Kidney epithelial cell (primary cell): ENCODE measurements around the gene RAD50. TPM values are rescaled to one million over a fixed set of nuclear protein-coding genes. Genes with fewer than 3 reads are reported as not detected.

ENCODE experiments used
- DNase-seq: peaks from one replicate; pipeline ENCODE4 v3.0.0-alpha.2; 2010; ENCODE audit warnings: low read depth
- H3K27me3 ChIP-seq: 2 replicates; pipeline ENCODE4 v1.6.0; 2011; ENCODE audit warnings: low read length; ENCODE audit not compliant: control insufficient read depth, insufficient read depth
- H3K36me3 ChIP-seq: 2 replicates; pipeline ENCODE4 v1.5.1; 2011; ENCODE audit warnings: low read length; ENCODE audit not compliant: control insufficient read depth, insufficient read depth
- H3K4me3 ChIP-seq: 2 replicates; pipeline ENCODE4 v1.5.1; 2011; ENCODE audit warnings: low read depth, mild to moderate bottlenecking, control low read depth, low read length
- CTCF ChIP-seq: IDR thresholded peaks from 2 replicates; pipeline ENCODE4 v1.5.1; 2011; ENCODE audit warnings: mild to moderate bottlenecking, moderate library complexity, low read length, control low read depth, inconsistent platforms; ENCODE audit not compliant: insufficient read depth, poor library complexity, severe bottlenecking
- total RNA-seq: library from RNA; depleted of rRNA; stranded (reverse); fragments of >200 nt; gene quantifications from 2 replicates; pipeline ENCODE4 v1.2.3, GENCODE V29; 2015

RAD50 gene
- total RNA-seq, 1 donor from 2014 or later: 35.1 TPM

DNA sequence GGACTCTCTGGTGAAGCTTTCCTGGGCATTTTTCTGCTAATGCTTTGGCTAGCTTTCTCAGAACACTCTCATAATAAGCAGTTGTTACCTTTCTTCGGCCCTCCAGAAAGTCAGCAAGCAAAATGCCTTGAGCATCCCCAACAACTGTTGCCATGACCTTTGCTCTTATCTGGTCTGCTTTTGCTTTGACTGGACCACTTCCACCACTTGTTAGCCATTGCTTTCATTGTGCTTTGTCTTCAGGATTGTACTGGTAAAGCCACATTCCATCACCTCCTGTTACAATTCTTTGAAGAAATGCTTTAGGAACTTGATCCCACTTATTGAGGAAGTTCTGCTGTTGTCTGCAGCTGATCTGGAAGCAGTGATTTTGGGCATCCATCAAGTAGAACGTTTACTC lies 35.7 kb downstream of the RAD50 start:
- Histone ChIP-seq H3K4me3 (no peak overlapping the region), H3K36me3 (no peaks in the 10 kb centered on the region), H3K27me3 (no peaks in the 10 kb centered on the region)
- DNase-seq: no peak
- TF ChIP-seq CTCF: no peak

- TF ChIP-seq CTCF: no peak
- Histone ChIP-seq H3K27me3 (no peaks in the 10 kb centered on the region), H3K4me3 (no peak overlapping the region), H3K36me3 (no peaks in the 10 kb centered on the region)
- DNase-seq: no peak
These were observed 37.4 kb downstream of the RAD50 start for GRCh38 chr5:132594170-132594569.

GRCh38 chr5:132595624-132596023 lies 38.8 kb downstream of the RAD50 start:
- no peak for DNase-seq
- TF ChIP-seq CTCF: no peak
- H3K4me3 ChIP-seq: no peak overlapping the region
- H3K27me3 ChIP-seq: no peaks in the 10 kb centered on the region
- no peaks in the 10 kb centered on the region for H3K36me3 ChIP-seq

GRCh38 chr5:132601071-132601728 lies 44.4 kb downstream of the RAD50 start:
- DNase-seq: no peak
- no peak for TF ChIP-seq CTCF
- Histone ChIP-seq H3K27me3 (no peaks in the 10 kb centered on the region), H3K4me3 (no peak overlapping the region), H3K36me3 (no peaks in the 10 kb centered on the region)

DNA sequence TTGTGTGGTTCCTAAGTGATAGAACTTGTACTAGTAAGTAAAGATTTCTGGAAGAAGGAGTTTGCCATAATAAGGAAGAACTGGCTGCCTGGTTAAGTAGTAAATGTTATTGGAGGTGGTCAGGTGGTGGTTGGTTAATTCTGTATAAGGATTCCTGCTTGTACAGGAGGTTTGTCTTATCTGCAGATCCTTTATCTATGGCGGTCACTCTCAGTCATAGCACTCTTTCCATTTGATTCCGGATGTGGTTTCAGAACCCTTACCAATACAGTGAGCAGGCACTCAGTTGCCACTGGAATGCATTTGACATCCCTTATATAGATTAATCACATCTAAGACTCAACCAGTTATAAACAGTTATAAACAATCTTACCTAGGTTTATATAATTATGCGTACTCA lies 50.3 kb downstream of the RAD50 start:
- Histone ChIP-seq H3K27me3 (no peaks in the 10 kb centered on the region), H3K36me3 (no peaks in the 10 kb centered on the region), H3K4me3 (no peak overlapping the region)
- DNase-seq: no peak
- TF ChIP-seq CTCF: no peak

DNA sequence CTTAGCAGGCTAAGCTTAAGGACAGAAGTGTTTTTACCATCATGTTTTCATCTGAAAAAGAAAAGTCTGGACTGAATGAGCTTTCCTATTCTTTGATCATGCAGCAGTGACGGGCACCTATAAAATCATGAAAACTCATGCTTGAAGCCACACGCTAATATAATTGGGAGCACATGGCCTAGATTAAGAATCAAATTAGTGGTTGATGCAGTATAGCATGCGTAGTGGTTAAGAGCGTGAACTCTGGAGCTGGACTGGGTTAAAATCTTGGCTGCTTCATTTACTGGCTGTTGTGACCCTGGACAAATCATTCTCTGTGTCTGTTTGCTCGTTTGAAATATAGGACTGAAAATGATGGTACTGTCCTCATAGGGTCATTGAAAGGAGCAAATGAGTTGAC lies 51.3 kb downstream of the RAD50 start:
- H3K4me3 ChIP-seq: no peak overlapping the region
- no peak for DNase-seq
- H3K36me3 ChIP-seq: no peaks in the 10 kb centered on the region
- no peak for TF ChIP-seq CTCF
- H3K27me3 ChIP-seq: no peaks in the 10 kb centered on the region
